NB4 (cell line): Measurements from ENCODE around the gene ADARB2.

Source experiments
- DNase-seq: peaks from one replicate; pipeline ENCODE4 v3.0.0; 2010; ENCODE audit warnings: low read depth
- H3K4me3 ChIP-seq: one replicate; pipeline ENCODE4 v1.5.1; 2011; ENCODE audit warnings: mild to moderate bottlenecking, low read depth, low read length, moderate library complexity
- CTCF ChIP-seq: IDR thresholded peaks from one replicate; pipeline ENCODE4 v1.5.1; 2012; ENCODE audit warnings: low read depth, low read length
- MAX ChIP-seq: IDR thresholded peaks from 2 replicates; pipeline ENCODE4 v1.6.1; 2011; ENCODE audit warnings: low read depth, low read length
- MYC ChIP-seq: IDR thresholded peaks from 2 replicates; pipeline ENCODE4 v1.6.1; 2011; ENCODE audit warnings: low read depth, low read length
- POLR2A ChIP-seq: IDR thresholded peaks from 2 replicates; pipeline ENCODE4 v1.6.1; 2011; ENCODE audit warnings: mild to moderate bottlenecking; ENCODE audit not compliant: insufficient read length; ENCODE audit errors: extremely low read depth

ADARB2 gene

GRCh38 chr10:1546431-1547110, 190.8 kb downstream of the ADARB2 start:
- no peak overlapping the region for H3K4me3 ChIP-seq
- DNase-seq, result no peak
- TF ChIP-seq POLR2A (no peak), MAX (no peak)

GRCh38 chr10:1545524-1545923, 191.8 kb downstream of the ADARB2 start:
- DNase-seq, result no peak
- no peak for TF ChIP-seq POLR2A
- TF ChIP-seq MYC, result no peak
- no peak for TF ChIP-seq CTCF
- TF ChIP-seq MAX, result no peak
- no peak overlapping the region for H3K4me3 ChIP-seq

- no peak overlapping the region for H3K4me3 ChIP-seq
- TF ChIP-seq MYC (no peak), MAX (no peak), POLR2A (no peak), CTCF (no peak)
- DNase-seq, result no peak
Observed at GRCh38 chr10:1544929-1545328, 192.4 kb downstream of the ADARB2 start.

- TF ChIP-seq MYC, result no peak
- TF ChIP-seq CTCF, result no peak
- TF ChIP-seq POLR2A, result no peak
- TF ChIP-seq MAX, result no peak
- DNase-seq, result no peak
- H3K4me3 ChIP-seq, result no peak overlapping the region
Observed at GRCh38 chr10:1544209-1544673, 193.1 kb downstream of the ADARB2 start.

- TF ChIP-seq CTCF (no peak), POLR2A (no peak), MAX (no peak), MYC (no peak)
Observed at GRCh38 chr10:1543596-1543995, 193.7 kb downstream of the ADARB2 start.

GRCh38 chr10:1542941-1543340, 194.4 kb downstream of the ADARB2 start:
- DNase-seq, result no peak
- H3K4me3 ChIP-seq, result no peak overlapping the region
- TF ChIP-seq CTCF, result no peak
- TF ChIP-seq POLR2A, result no peak
- no peak for TF ChIP-seq MYC
- TF ChIP-seq MAX, result no peak

More at GRCh38 chr10:1543596-1543995, 193.7 kb downstream of the ADARB2 start:
- DNase-seq, result no peak
- H3K4me3 ChIP-seq, result no peak overlapping the region
